ENCODE results near the gene IFT122. TPM values are rescaled to one million over a fixed set of nuclear protein-coding genes. Genes with fewer than 3 reads are reported as not detected.
"Not testable (repeated sequence)": the region's sequence is repeated elsewhere in the genome, so short reads cannot be mapped to it uniquely, and the experiment has no call there.

IFT122 gene
- total RNA-seq, 1 donor: 42.3 TPM

DNA sequence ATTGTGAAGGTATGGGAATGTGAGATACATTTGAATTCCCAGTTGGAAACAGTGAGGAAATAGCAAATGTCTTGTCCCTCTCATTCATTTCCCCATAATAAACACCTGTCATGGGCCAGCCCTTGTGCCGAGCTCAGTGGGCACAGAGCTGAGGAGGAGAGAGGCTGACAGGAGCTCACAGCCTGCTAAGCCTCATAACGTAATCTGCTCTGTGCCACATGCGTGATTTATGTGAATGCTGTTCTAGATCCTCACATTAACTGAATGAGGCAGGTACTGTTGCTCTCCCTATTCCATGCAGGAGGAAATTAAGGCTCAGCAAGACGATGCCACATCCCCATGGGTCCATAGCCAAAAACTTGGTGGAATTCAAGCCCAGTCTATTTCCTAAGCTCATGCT lies 53.2 kb downstream of the IFT122 start:
- no peak for DNase-seq (ENCODE audit: low read depth in 2 of 3, low spot score in 2 of 3)

DNA sequence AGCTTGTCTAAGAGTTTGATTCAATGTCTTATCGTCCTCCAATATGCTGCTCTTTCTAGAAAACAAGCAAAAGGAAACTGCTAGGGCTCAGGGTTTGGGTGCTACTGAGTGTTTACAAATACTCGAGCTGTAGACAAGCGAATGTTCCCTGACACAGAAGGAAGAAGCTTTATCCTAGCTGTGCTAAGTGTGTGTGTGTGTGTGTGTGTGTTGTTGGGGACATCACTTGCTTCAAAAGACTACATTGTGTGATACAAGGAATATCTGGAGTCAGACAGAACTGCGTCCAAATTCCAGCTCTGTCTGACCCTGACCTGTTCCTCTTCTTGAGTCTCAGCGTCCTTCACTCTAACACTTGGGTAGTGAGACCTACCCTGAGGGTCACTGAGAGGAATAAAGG lies 54.5 kb downstream of the IFT122 start:
- DNase-seq (ENCODE audit: low read depth in 2 of 3, low spot score in 2 of 3): not testable (repeated sequence)

DNA sequence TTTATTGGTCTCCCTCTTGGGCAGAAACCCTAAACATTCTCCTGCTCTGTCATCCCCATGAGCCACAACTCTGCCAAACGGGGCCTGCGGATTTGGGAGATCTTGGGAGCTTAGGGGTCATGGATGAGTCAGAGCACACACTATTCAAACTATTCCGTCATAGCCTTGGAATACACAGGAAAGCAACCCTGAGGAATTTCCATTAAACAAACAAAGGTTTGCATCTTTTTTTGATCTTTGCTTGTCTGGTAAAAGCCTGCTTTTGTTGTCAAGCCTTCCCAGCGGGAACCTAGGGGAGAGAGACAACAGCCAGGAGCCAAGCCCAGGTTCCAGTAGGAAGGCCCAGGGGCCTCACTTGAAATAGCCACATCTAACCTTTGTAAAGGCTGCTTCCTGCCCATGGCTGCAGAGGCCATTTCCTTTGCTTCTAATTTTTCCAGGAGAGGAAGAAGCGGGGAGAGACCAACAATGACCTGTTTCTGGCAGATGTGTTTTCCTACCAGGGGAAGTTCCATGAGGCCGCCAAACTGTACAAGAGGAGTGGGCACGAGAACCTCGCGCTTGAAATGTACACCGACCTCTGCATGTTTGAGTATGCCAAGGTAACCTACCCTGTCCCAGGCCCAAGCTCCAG lies 55.1 kb downstream of the IFT122 start:
- DNase-seq (ENCODE audit: low read depth in 2 of 3, low spot score in 2 of 3): not testable (repeated sequence)

DNA sequence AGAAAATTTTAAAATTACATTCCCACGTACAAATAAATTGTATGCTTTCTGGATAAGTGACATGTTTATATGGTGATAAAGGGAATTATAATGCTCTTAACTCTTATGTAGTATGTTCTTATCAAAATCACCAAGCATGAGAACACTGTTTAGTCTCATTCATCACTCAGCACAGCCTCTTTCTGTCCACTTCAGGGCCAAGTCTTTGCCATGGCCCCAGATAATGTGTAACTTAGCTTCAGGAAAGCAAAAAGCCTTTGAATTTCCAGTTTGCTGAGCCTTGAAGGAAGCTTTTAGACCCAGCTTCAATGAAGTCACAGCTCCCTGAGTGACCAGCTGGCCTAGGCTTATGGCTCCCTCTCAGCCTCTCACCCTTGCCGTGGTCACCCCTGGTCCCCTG lies 57.9 kb downstream of the IFT122 start:
- DNase-seq (ENCODE audit: low read depth in 2 of 3, low spot score in 2 of 3): not testable (repeated sequence)

DNA sequence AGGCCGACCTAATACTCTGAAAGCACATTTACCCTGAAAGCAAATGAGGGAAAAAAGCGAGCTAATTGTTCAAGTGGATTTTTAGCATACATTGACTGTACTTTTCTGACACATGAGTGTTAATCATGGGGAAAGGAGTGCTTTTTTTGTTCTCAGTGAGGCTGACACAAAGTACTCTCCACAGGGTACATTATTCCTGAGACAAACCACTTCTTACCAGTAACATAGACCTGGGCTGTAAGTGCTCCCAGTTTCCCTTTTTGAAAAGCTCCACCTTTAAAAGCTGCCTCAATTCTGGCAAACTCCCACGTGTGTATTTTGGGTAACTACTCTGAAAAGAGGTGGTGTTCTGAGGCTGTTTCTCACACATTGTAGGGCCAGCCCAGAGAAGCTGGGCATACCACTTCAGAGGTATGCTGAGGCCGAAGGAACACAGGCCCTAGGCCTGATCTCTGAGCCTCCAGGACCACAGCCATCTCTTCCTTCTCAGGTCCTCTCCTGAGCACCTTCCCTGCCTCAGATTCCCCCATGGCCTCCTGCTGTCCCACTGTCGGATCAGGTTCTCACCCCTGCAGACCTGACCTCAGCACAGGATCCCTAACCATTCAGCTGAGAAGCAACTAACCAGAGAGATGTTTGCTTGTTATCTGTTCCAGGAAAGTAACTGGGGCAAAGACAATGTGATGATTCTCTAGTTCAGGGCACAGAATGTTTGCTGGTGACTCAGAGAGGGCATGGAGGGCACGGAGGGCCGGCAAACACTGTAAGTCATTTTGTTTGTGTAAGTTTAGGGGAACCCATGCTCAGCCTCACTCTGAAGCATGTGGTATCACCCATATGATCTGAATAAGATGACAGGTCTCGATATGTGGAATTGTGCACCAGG lies 58.8 kb downstream of the IFT122 start:
- DNase-seq (ENCODE audit: low read depth in 2 of 3, low spot score in 2 of 3): not testable (repeated sequence)

DNA sequence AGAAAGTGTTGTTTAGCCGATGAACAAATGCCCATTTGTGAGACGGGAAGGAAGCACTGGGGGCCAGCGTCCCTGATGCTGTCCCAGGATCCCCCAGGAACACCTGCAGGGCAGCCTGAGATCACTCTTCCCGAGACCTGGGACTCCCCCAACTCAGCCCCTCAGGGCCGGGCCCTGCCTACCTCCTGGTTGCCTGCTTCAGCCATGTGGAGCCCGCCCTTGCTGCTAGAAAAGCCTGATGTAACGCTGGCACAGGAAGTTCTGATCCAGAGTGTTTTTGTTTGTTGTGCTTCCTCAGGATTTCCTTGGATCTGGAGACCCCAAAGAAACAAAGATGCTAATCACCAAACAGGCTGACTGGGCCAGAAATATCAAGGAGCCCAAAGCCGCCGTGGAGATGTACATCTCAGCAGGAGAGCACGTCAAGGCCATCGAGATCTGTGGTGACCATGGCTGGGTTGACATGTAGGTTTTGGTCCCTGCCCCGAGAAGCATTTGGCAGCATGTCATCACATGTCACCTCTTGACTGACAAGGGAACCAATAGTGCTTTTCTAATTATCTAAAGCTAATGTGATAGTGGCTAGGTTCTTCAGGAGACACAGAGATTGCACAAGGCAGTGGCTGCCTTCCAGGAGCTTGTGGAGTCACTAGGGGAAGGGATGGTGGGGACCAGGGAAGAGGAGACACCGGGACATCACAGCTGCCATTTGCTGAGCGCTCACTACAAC lies 59.7 kb downstream of the IFT122 start:
- DNase-seq (ENCODE audit: low read depth in 2 of 3, low spot score in 2 of 3): not testable (repeated sequence)

DNA sequence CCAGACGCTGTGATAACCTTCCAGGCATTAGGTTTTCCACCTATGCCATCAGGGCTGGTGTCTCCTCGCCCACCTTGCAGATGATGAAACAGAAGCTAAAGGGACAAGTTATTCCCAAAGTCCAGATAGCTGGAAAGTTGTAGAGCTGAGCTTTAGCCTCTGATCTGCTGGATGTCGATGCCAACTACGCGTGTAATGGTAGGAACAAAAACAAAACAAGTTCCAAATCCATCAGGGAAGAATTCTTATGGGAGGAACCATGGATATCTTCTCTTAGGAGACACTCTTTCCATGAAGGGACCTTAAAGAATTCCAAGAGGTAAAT lies 60.3 kb downstream of the IFT122 start:
- DNase-seq (ENCODE audit: low read depth in 2 of 3, low spot score in 2 of 3): no peak

DNA sequence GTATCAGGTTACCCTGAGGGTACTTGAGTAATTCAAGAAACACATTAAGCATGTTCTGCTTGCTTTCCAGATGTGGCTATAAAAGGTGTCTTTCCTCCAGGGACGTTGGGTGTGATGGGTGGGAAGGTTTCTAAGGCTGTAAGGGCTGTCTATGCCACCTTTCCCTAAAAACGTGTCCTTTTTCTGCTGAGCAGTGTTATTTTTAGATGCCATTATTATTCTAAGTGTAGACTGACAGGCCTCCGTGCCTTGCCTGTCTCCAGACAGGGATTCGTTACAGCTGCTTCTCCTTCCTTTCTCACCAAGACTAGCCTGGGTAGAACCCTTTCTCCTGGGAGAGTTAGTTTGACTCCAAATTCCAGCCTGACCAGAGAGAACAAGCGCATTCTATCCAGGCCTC lies 61.6 kb downstream of the IFT122 start:
- no peak for DNase-seq (ENCODE audit: low read depth in 2 of 3, low spot score in 2 of 3)

DNA sequence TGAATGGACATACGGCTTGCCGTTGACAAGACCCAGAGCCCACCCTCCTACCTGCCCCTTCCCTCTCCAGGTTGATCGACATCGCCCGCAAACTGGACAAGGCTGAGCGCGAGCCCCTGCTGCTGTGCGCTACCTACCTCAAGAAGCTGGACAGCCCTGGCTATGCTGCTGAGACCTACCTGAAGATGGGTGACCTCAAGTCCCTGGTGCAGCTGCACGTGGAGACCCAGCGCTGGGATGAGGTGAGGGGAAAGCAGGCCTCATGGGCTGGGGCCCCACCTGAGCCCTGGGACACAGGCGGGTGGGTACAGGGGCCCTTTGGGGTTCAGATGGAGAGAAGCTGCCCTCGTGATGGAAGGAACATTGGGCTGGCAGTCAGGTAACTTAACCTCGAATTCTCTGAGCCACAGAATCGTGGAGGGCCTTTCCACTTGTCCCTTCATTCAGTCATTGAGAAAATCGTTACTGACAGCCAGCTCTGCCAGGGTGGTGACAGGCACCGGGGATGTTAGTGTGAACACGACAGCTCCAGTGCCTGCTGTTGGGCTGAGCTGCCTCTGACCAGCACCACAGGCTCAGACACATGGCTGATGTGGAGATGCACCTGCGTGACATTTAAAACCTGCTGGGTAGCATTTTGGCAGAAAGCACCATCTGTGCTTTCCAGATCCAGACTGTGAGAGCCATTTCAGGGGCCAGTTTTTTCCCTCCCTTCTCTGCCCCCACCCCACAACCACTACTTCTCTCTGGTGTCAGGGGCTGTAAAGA lies 62.8 kb downstream of the IFT122 start:
- DNase-seq (ENCODE audit: low read depth in 2 of 3, low spot score in 2 of 3): no peak

DNA sequence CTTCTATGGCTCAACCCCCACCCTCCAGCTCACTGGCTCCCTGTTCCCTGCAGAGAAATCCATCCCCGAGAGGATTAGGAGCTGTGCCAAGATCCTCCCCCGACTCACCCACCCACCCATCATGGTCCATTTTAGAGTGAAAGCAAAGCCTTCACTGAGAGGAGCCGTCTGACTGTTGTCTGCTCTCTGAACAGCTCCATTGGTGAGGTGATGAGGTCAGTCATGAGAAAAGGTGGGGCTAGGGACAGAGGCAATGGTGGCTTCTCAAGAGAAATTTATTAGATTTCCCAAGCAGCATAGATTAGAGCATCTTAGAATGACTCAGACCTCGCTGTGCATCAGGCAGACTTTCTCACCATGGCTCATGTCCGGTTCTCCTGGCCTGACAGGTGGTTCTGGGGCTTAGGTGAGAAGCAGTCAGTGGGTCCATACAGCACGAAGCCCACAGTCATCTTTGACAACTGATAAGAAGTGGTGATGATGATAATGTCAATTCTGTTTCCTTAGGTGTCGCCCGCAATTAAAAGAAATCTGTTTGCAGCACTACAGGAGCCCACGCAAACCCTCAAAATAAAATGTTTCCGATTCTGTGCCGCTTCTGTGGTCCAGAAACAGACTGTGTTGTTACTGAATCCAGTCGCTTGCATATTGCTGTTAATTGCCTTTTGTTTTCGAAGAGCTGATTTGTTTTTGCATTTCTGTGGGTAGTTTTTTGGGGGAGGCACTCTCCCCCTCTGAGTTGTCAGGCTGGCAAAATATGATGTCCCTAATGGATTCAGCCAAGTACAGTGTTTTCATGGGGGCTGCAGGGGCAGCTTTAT lies 63.7 kb downstream of the IFT122 start:
- no peak for DNase-seq (ENCODE audit: low read depth in 2 of 3, low spot score in 2 of 3)

DNA sequence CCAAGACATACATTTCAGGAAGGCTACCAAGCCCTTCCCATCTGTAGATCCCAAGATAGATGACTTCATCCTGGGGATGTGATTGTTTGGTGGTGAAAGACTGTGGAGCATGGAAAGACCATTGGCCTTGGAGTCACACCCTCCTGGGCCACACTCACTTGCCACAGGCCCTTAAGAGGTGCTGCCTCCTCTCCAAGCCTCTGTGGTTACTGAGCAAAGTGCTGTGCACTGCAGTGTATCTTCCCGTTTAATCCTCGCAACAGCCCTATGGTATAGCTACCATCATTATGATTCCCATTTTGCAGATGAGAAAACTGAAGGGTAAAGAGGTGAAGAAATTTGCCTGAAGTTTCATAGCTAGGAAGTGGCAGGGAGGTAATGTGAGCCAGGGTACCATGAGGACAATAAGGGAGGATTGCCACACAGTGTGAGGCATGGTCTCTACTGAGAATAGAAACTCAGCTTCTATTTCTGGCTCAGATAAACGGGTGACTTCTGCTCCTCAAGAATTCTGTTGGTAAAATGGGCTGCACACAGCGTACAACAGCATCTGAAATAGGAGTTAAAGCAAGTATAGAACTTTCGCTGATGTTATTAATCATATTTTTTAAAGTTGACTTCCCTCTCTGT lies 64.6 kb downstream of the IFT122 start:
- DNase-seq (ENCODE audit: low read depth in 2 of 3, low spot score in 2 of 3): no peak

DNA sequence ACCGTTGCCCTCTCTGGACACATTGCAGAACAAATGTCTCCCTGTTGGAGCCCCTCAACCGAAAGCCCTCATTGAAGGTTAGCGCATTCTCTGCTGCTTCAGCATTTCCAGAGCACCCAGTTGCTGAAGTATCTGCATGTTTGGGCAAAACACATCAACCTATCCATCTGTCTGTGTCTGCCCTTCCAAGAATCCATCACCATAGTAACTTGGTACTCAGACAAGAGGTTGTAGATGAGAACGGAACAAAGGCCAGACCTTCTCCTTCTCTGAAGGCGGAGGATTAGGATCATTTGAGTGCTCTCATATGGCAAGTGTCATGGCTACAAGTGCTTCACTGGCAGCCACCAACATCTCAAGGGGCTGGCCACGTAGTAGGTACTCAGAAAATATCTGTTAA lies 65.3 kb downstream of the IFT122 start:
- no peak for DNase-seq (ENCODE audit: low read depth in 2 of 3, low spot score in 2 of 3)

DNA sequence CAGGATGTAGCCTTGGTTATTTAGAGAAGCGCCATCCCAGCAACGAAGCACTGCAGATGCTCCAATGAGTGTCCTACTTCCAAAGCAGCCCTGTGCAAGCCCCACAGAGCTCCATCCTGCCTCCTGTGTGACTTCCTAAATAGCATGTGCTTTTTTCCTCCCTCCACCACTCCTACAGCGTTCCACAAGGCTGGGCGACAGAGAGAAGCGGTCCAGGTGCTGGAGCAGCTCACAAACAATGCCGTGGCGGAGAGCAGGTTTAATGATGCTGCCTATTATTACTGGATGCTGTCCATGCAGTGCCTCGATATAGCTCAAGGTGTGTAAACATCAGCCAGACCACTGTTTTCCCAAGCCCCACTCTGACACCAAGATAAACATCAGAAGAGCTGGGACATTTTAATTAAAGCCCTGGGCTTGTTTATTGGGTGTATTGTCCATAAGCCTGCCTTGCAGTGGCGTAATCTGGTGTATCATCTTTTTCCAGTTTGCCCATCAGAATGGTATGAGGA lies 66.3 kb downstream of the IFT122 start:
- DNase-seq (ENCODE audit: low read depth in 2 of 3, low spot score in 2 of 3): no peak

DNA sequence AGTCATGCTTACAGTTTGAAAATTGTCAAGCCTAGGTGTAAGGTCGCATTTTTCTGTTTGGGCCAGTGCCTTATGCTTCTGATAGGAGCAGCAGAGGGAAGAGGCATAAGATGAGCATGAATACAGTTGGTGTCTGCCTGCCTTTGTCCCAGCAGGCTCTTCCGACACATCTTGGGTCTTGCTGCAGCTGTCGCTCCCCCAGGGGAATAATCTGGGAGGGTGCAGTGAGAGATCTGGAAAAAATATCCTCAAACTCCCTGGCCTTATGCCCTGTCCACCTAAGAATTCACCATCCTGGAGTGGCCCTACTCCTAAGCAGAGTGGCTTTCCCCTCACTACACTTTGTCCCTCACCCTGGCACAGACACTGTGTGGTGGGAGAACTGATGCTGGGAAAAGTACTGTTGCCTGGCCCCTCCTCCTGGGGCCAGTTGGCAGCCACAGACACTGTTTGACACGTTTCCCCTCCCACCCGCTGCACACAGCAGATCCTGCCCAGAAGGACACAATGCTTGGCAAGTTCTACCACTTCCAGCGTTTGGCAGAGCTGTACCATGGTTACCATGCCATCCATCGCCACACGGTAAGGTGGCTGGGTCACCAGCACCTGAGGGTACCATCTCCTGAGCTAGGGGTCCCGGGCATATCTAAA lies 67.3 kb downstream of the IFT122 start:
- DNase-seq (ENCODE audit: low read depth in 2 of 3, low spot score in 2 of 3): no peak

DNA sequence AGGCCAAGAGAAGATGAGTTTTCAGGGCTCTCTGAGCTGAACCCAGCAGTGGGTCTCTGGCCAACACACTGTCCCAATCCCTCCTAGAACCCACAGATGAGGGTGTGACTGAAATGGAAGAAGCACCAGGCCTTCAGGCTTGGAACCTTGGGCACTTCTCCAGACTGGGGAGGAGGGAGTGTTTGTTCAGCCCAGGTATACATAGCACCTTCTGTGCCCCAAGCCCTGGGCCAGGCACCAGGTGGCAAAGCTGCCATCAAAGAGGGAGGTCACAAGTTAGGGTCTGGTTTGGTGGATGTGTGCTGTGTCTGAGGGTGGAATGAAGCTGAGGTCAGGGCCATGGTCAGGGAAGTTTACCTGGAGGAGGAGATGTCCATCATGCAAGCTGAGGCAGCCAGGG lies 72.6 kb downstream of the IFT122 start:
- no peak for DNase-seq (ENCODE audit: low read depth in 2 of 3, low spot score in 2 of 3)

DNA sequence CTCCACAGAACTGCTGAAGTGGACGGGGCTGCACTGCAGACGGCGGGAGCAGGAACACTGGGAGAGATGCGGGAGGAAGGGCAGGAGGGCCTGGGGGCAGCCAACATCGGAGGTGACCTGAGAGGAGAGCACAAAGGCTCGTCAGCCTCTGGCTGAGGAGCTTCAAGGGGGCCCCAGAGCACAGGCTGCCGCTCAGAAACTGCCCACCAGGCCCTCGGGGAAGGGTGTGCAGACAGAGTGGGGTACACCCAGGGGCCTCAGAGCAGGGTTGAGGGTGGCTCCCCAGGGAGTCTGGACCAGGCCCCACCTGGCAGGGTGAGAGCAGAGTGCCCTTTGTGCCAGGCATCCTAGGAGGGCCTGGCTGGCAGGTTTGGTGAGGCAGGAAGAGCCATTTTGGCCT lies 73.7 kb downstream of the IFT122 start:
- DNase-seq (ENCODE audit: low read depth in 2 of 3, low spot score in 2 of 3): no peak

DNA sequence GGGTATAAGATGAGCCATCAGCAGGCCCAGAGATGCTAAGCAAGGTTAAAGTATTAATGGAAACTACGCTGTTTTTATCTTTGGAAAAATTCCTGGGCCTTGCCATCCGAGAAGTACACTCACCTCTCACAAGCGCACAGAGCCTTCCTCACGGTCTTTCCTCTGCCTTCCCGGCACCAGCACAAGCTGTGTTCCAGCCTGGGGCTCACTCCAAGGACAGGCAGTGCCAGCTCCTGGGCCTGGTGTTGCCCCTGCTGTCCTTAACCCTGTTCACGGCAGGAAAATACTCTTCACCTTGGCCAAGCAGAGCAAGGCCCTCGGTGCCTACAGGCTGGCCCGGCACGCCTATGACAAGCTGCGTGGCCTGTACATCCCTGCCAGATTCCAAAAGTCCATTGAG lies 74.1 kb downstream of the IFT122 start:
- DNase-seq (ENCODE audit: low read depth in 2 of 3, low spot score in 2 of 3): no peak

DNA sequence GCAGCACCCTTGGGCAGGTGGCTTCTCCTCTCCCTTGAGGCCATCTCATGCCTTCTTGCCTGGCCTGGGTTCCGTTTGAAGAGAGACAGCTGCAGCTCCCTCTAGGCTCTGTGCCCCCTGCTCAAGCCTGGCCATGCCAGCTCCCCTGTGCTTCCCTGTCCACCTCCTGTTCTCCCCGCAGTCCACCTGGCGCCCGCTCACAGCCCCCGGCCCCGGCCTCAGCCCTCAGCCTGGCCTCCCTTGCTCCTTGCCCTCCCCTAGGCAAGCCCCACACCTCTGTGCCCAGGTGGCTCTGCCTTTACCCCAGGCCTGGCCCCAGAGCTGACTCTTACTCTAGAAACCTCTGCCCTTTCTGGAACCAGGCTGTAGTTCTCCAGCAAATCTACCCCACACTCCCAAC lies 74.5 kb downstream of the IFT122 start:
- no peak for DNase-seq (ENCODE audit: low read depth in 2 of 3, low spot score in 2 of 3)

Measured in hematopoietic multipotent progenitor cell (in vitro differentiated cells).